ENCODE data around the gene UNC45A. TPM values are rescaled to one million over a fixed set of nuclear protein-coding genes. Genes with fewer than 3 reads are reported as not detected.

UNC45A gene
- total and polyA plus RNA-seq, 2 of the 13 experiments (the other 11 are each of a cell fraction or from before 2014, with no cell fraction given), result 33.8 to 39.7 TPM

- no peak for TF ChIP-seq TBL1XR1 (IDR thresholded peaks at IDR 0.05; ENCODE audit: borderline replicate concordance, low read length, partially characterized antibody)
- no peak for TF ChIP-seq SRSF4 (IDR thresholded peaks at IDR 0.05; ENCODE audit: low read depth, low read length, poor library complexity, severe bottlenecking)
- TF ChIP-seq, protein P1, sequence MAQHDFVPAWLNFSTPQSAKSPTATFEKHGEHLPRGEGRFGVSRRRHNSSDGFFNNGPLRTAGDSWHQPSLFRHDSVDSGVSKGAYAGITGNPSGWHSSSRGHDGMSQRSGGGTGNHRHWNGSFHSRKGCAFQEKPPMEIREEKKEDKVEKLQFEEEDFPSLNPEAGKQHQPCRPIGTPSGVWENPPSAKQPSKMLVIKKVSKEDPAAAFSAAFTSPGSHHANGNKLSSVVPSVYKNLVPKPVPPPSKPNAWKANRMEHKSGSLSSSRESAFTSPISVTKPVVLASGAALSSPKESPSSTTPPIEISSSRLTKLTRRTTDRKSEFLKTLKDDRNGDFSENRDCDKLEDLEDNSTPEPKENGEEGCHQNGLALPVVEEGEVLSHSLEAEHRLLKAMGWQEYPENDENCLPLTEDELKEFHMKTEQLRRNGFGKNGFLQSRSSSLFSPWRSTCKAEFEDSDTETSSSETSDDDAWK (CRISPR knock-in tag; IDR thresholded peaks at IDR 0.05), result no peak
- peak; percentile 65; the same call in 1 of the 2 replicates for TF ChIP-seq ZBTB7A (CRISPR knock-in tag; IDR thresholded peaks at IDR 0.05)
- TF ChIP-seq HHEX (CRISPR knock-in tag; IDR thresholded peaks at IDR 0.05), result no peak
- peak; percentile 57 for TF ChIP-seq BCL6 (CRISPR knock-in tag; IDR thresholded peaks at IDR 0.05)
- TF ChIP-seq ZNF780A (CRISPR knock-in tag; IDR thresholded peaks at IDR 0.05), result no peak
- TF ChIP-seq ZNF230 (CRISPR knock-in tag; IDR thresholded peaks at IDR 0.05), result 0 out of 2 replicates have a peak, but pooled peaks have one; percentile 36
- TF ChIP-seq KAT2B (IDR thresholded peaks at IDR 0.05; ENCODE audit: borderline replicate concordance, low read depth, low read length), result no peak
- no peak for TF ChIP-seq MYPOP (CRISPR knock-in tag; IDR thresholded peaks at IDR 0.05)
- no peak for TF ChIP-seq ARHGAP35 (CRISPR knock-in tag; IDR thresholded peaks at IDR 0.05; ENCODE audit: borderline replicate concordance)
- TF ChIP-seq, protein P2, sequence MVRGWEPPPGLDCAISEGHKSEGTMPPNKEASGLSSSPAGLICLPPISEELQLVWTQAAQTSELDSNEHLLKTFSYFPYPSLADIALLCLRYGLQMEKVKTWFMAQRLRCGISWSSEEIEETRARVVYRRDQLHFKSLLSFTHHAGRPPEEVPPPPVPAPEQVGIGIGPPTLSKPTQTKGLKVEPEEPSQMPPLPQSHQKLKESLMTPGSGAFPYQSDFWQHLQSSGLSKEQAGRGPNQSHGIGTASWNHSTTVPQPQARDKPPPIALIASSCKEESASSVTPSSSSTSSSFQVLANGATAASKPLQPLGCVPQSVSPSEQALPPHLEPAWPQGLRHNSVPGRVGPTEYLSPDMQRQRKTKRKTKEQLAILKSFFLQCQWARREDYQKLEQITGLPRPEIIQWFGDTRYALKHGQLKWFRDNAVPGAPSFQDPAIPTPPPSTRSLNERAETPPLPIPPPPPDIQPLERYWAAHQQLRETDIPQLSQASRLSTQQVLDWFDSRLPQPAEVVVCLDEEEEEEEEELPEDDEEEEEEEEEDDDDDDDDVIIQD (CRISPR knock-in tag; IDR thresholded peaks at IDR 0.05; ENCODE audit: low read depth), result no peak
- TF ChIP-seq ZNF598 (CRISPR knock-in tag; IDR thresholded peaks at IDR 0.05; ENCODE audit: borderline replicate concordance), result 0 out of 2 replicates have a peak, but pooled peaks have one; percentile 55
- TF ChIP-seq ZNF207 (IDR thresholded peaks at IDR 0.05; ENCODE audit: borderline replicate concordance), result no peak
- no peak for TF ChIP-seq MZF1 (CRISPR knock-in tag; IDR thresholded peaks at IDR 0.05; ENCODE audit: borderline replicate concordance)
- TF ChIP-seq ZNF749 (CRISPR knock-in tag; IDR thresholded peaks at IDR 0.05; ENCODE audit: borderline replicate concordance), result no peak
- peak; percentile 58; the same call in 1 of the 2 replicates for TF ChIP-seq ZNF788 (CRISPR knock-in tag; IDR thresholded peaks at IDR 0.05; ENCODE audit: borderline replicate concordance)
- TF ChIP-seq FOXK1 (CRISPR knock-in tag; IDR thresholded peaks at IDR 0.05; ENCODE audit: borderline replicate concordance, low read depth), result no peak
- TF ChIP-seq, protein P3, sequence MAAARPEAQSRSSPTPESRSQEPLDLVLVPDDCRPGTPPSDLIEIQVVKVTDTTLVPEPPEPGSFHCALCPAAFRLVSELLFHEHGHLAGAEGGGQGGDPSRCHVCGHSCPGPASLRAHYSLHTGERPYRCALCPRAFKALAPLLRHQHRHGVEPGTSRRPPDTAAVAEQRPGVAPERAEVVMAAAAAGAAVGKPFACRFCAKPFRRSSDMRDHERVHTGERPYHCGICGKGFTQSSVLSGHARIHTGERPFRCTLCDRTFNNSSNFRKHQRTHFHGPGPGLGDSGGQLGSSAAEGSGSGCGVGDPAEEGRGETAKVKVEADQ (CRISPR knock-in tag; IDR thresholded peaks at IDR 0.05; ENCODE audit: borderline replicate concordance), result 0 out of 2 replicates have a peak, but pooled peaks have one; percentile 80
- TF ChIP-seq ZFP36L2 (CRISPR knock-in tag; IDR thresholded peaks at IDR 0.05), result no peak
- TF ChIP-seq ZNF644 (CRISPR knock-in tag; IDR thresholded peaks at IDR 0.05; ENCODE audit: low read depth), result no peak
- TF ChIP-seq HDAC2 (CRISPR knock-in tag; IDR thresholded peaks at IDR 0.05), result peak; percentile 58; the same call in 1 of the 2 replicates
- no peak for TF ChIP-seq ARID2 (CRISPR knock-in tag; IDR thresholded peaks at IDR 0.05; ENCODE audit: borderline replicate concordance)
- TF ChIP-seq FOXK2 (IDR thresholded peaks at IDR 0.05), result no peak
- TF ChIP-seq ZNF572 (CRISPR knock-in tag; IDR thresholded peaks at IDR 0.05), result 0 out of 2 replicates have a peak, but pooled peaks have one; percentile 50
- TF ChIP-seq NR2F2 (IDR thresholded peaks at IDR 0.05; ENCODE audit: borderline replicate concordance, low read depth), result no peak
These were observed 41.7 kb upstream of the UNC45A start (continued) for GRCh38 chr15:90893175-90894090.

All from HepG2 (cell line).